IPS-20b (cell line): ENCODE results near the gene LRRC75A.
A peak's percentile ranks its signal among the peaks of the same experiment; 100 is the strongest.
"Not testable (repeated sequence)": the region's sequence is repeated elsewhere in the genome, so short reads cannot be mapped to it uniquely, and the experiment has no call there.

Experiments
- H3K27ac ChIP-seq: one replicate; pipeline ENCODE4 v1.5.1; 2013; ENCODE audit warnings: low read length
- H3K27me3 ChIP-seq: 2 replicates; pipeline ENCODE4 v1.6.1; 2013; ENCODE audit warnings: mild to moderate bottlenecking, low read length, inconsistent platforms; ENCODE audit not compliant: insufficient read depth
- H3K36me3 ChIP-seq: 2 replicates; pipeline ENCODE4 v1.6.1; 2013; ENCODE audit warnings: low read depth, mild to moderate bottlenecking, inconsistent platforms, low read length, moderate library complexity; ENCODE audit not compliant: insufficient read depth
- H3K4me1 ChIP-seq: 2 replicates; pipeline ENCODE4 v1.6.1; 2013; ENCODE audit warnings: mild to moderate bottlenecking, control low read depth, inconsistent platforms, low read length, moderate library complexity; ENCODE audit not compliant: insufficient read depth
- H3K4me3 ChIP-seq: 2 replicates; pipeline ENCODE4 v1.5.1; 2013; ENCODE audit warnings: mild to moderate bottlenecking, low read length, inconsistent platforms
- H3K9ac ChIP-seq: 2 replicates; pipeline ENCODE4 v1.6.1; 2013; ENCODE audit warnings: low read depth, mild to moderate bottlenecking, inconsistent platforms, low read length, moderate library complexity
- H3K9me3 ChIP-seq: 2 replicates; pipeline ENCODE4 v1.6.1; 2013; ENCODE audit warnings: mild to moderate bottlenecking, low read depth, low read length, inconsistent platforms; ENCODE audit not compliant: insufficient read depth

The LRRC75A gene

DNA sequence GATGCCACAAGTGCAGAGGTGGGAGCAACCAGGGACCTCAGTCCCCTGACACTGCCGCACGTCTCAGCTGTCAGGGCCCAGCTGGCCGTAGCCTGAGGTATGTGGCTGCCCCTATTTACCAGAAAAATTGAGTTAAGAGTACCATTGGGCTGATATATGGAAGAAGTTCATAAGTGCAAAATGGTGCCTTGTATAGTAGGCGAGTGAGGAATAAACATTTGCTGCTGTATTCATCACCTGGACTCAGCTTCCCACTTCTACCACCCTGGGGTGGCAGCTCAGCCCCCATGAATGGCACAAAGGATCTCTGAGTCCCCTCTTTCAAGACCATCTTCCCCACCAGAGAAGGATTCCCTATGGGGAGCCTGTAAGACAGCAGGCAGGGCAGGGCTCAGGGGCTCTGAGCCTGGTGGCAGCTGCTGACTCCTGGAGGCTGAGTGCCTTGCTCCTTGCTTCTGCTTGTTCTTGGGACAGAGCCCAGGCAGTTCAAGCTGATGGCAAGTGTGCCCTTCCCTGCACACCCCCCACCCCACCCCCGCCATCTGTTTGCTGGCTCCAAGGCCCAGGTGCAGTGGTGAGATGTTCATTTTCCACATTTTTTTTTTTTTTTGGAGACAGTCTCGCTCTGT, 47.6 kb downstream of the LRRC75A start:
- no peaks in the 10 kb centered on the region for H3K9me3 ChIP-seq
- no peaks in the 10 kb centered on the region for H3K27me3 ChIP-seq
- peaks cover 11% of the 10 kb centered on the region for H3K4me1 ChIP-seq
- H3K9ac ChIP-seq, result no peak overlapping the region
- H3K4me3 ChIP-seq, result no peak overlapping the region
- H3K27ac ChIP-seq, result no peak overlapping the region
- H3K36me3 ChIP-seq, result peaks cover 78% of the 10 kb centered on the region

GRCh38 chr17:16443511-16444257, 48.3 kb downstream of the LRRC75A start:
- H3K4me1 ChIP-seq, result peaks cover 11% of the 10 kb centered on the region
- no peaks in the 10 kb centered on the region for H3K27me3 ChIP-seq
- H3K36me3 ChIP-seq, result peaks cover 73% of the 10 kb centered on the region
- no peak overlapping the region for H3K4me3 ChIP-seq
- peak overlapping the region; percentile 98; the same call in 1 of the 2 replicates for H3K9ac ChIP-seq
- no peaks in the 10 kb centered on the region for H3K9me3 ChIP-seq
- no peak overlapping the region for H3K27ac ChIP-seq

DNA sequence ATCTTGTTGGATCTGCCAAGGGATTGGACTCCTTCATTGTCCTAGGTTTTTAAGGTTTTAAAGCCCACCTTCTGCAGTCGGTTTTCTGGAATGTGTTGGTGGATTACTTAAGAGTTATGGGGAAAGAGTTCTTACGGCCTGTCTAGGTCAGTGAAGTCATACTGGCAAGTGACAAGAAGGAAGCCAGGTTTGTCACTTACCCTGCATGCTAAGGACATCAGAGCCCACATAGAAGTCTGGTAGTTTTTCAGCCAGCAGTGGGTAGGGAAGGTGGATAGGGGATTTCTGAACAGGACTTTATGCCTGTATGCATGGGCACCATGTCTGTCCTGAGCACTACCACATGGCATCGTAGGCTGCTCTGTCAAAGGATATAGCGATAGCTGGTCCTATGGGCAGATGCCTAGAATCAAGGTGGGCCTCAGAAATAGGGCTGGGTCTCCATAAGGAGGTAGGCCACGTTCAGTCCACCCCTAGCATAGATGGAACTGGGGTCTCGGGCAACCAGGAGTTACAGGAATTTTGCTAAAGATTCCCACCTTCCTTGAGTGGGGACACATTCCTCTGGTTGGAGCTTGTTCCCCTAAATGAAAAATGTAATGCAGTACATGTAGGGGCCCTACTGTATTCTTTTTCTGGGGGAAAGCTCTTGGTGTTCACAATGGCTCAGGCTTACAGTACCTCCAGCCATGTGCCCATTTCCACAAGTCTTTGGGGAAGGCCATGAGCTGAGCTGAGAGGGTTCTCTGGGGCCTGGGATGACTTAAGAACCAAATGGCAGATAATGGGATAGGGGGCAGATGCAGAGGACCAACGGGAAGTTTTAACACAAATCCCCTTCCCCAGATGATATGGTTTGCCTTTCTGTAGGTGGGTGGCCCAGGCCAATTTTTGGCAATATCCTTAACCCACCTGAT, 49.1 kb downstream of the LRRC75A start:
- no peaks in the 10 kb centered on the region for H3K27me3 ChIP-seq
- peak overlapping the region; percentile 6 for H3K27ac ChIP-seq
- no peak overlapping the region for H3K4me3 ChIP-seq
- peak overlapping the region; percentile 98; the same call in 1 of the 2 replicates for H3K9ac ChIP-seq
- H3K9me3 ChIP-seq, result no peaks in the 10 kb centered on the region
- peaks cover 65% of the 10 kb centered on the region for H3K36me3 ChIP-seq
- H3K4me1 ChIP-seq, result peaks cover 15% of the 10 kb centered on the region

GRCh38 chr17:16442141-16442540, 49.9 kb downstream of the LRRC75A start:
- H3K4me3 ChIP-seq, result peak overlapping the region; percentile 98; the same call in 1 of the 2 replicates
- peak overlapping the region; percentile 6 for H3K27ac ChIP-seq
- H3K4me1 ChIP-seq, result peaks cover 15% of the 10 kb centered on the region
- no peaks in the 10 kb centered on the region for H3K9me3 ChIP-seq
- no peaks in the 10 kb centered on the region for H3K27me3 ChIP-seq
- peak overlapping the region; percentile 98; the same call in 1 of the 2 replicates for H3K9ac ChIP-seq
- peaks cover 63% of the 10 kb centered on the region for H3K36me3 ChIP-seq

- Histone ChIP-seq H3K4me3 (peak overlapping the region; percentile 98), H3K4me1 (peaks cover 15% of the 10 kb centered on the region), H3K9me3 (no peaks in the 10 kb centered on the region), H3K27ac (no peak overlapping the region), H3K27me3 (no peaks in the 10 kb centered on the region), H3K36me3 (peaks cover 59% of the 10 kb centered on the region), H3K9ac (peak overlapping the region; percentile 98; the same call in 1 of the 2 replicates)
Observed at GRCh38 chr17:16440901-16441629, 50.9 kb downstream of the LRRC75A start.

GRCh38 chr17:16440354-16440753, 51.6 kb downstream of the LRRC75A start:
- not testable (repeated sequence) for H3K27me3 ChIP-seq, H3K9me3 ChIP-seq
- H3K4me3 ChIP-seq, result peak overlapping the region; percentile 98
- H3K4me1 ChIP-seq, result peaks cover 15% of the 10 kb centered on the region
- H3K36me3 ChIP-seq, result peaks cover 55% of the 10 kb centered on the region
- peak overlapping the region; percentile 98 for H3K9ac ChIP-seq
- peak overlapping the region; percentile 75 for H3K27ac ChIP-seq

- Histone ChIP-seq H3K4me1 (peaks cover 15% of the 10 kb centered on the region), H3K4me3 (peak overlapping the region; percentile 98), H3K27me3 (no peaks in the 10 kb centered on the region), H3K9me3 (no peaks in the 10 kb centered on the region), H3K9ac (peak overlapping the region; percentile 98), H3K36me3 (peaks cover 54% of the 10 kb centered on the region), H3K27ac (peak overlapping the region; percentile 75)
Observed at GRCh38 chr17:16439811-16440351, 52.1 kb downstream of the LRRC75A start.

DNA sequence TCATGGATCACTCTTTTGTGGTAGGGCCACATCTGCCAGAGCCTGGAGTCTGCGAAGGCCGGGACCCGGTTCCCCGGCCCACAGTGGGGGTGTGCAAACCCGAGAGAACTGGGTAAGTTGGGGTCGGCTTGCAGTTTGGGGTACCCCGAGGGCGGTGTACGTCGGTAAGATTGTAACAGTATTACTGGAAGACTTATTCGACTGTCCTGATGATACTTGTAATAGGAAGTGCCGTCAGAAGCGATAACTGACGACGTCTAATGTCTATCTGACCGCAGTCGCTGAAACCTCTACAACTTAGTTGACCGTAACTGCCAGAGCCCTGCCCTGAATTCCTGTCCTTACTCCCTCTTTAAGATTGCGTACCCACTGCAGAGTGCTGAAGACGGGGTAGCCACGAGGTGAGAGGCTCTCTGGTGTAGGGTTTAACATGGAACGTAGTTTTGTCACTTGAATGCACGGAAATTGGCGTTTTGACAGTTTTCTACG, 52.6 kb downstream of the LRRC75A start:
- H3K4me3 ChIP-seq, result peak overlapping the region; percentile 98
- H3K36me3 ChIP-seq, result peaks cover 52% of the 10 kb centered on the region
- peak overlapping the region; percentile 98 for H3K9ac ChIP-seq
- H3K4me1 ChIP-seq, result peaks cover 20% of the 10 kb centered on the region
- no peaks in the 10 kb centered on the region for H3K9me3 ChIP-seq
- H3K27me3 ChIP-seq, result no peaks in the 10 kb centered on the region
- peak overlapping the region; percentile 75 for H3K27ac ChIP-seq

DNA sequence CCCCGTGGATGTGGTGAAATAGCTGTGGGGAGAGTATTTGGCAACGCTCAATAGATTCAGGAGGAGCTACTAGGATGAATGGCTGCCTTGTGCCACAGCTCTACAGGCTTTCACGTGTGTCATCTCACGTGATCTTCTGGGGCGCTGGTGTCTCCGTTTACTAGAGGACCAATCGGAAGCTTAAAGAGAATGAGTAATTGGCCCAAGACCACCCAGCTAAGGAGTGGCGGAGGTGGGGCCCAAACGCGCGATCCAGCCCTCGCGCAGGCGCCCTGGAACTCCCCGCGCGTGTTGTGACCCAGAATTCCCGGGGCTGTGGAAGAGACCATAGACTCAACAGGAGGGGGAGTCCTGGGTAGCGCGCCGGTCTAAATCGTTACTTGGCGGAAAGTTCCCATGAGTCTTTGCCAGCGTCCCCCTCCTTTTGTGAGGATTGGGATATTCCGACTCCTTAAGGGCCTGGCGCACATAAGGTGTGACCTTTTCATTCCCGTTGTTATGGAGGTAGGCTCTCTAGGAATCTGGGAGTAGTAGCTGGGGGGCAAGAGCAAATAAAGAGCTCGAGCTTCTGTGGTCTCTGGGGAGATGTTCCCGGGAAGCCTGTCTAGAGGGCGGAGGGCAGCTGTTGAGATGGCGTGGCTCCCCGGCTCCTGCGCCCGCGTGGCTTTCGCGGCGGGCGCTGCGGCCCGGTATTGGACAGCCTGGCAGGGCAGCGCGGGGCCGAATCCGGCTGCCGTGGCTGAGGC, 53.3 kb downstream of the LRRC75A start:
- Histone ChIP-seq H3K36me3 (peaks cover 46% of the 10 kb centered on the region), H3K4me3 (peak overlapping the region; percentile 98), H3K9me3 (no peaks in the 10 kb centered on the region), H3K27me3 (no peaks in the 10 kb centered on the region), H3K9ac (peak overlapping the region; percentile 98), H3K27ac (peak overlapping the region; percentile 93), H3K4me1 (peaks cover 20% of the 10 kb centered on the region)

GRCh38 chr17:16438173-16438556, 53.8 kb downstream of the LRRC75A start:
- Histone ChIP-seq H3K36me3 (peaks cover 40% of the 10 kb centered on the region), H3K27ac (peak overlapping the region; percentile 93), H3K4me3 (peak overlapping the region; percentile 81), H3K9ac (peak overlapping the region; percentile 95), H3K27me3 (no peaks in the 10 kb centered on the region), H3K9me3 (no peaks in the 10 kb centered on the region), H3K4me1 (peaks cover 20% of the 10 kb centered on the region)
